Body of pancreas (tissue), 4 donors: ENCODE data around the gene CCSER1.

Source experiments
- POLR2A ChIP-seq, 3 donors: fragments of 450-650 bp; IDR thresholded peaks; one replicate each; pipeline ENCODE4 v1.6.1; 2016; ENCODE audit warnings: antibody characterized with exemption in 3 of 3, mild to moderate bottlenecking in 2 of 3
- TF ChIP-seq, protein P1 (sequence below), 7 experiments: fragments of 450-650 bp in 4 of 7; fragments of 200-600 bp in 3 of 7; sonication (generic) in 3 of 7; IDR thresholded peaks; one replicate each; pipeline ENCODE4 v1.5.1; 2016 to 2019; ENCODE audit warnings: antibody characterized with exemption in 7 of 7

- TF ChIP-seq, protein P1, sequence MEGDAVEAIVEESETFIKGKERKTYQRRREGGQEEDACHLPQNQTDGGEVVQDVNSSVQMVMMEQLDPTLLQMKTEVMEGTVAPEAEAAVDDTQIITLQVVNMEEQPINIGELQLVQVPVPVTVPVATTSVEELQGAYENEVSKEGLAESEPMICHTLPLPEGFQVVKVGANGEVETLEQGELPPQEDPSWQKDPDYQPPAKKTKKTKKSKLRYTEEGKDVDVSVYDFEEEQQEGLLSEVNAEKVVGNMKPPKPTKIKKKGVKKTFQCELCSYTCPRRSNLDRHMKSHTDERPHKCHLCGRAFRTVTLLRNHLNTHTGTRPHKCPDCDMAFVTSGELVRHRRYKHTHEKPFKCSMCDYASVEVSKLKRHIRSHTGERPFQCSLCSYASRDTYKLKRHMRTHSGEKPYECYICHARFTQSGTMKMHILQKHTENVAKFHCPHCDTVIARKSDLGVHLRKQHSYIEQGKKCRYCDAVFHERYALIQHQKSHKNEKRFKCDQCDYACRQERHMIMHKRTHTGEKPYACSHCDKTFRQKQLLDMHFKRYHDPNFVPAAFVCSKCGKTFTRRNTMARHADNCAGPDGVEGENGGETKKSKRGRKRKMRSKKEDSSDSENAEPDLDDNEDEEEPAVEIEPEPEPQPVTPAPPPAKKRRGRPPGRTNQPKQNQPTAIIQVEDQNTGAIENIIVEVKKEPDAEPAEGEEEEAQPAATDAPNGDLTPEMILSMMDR (IDR thresholded peaks at IDR 0.05) = no peak
- no peak for TF ChIP-seq POLR2A (IDR thresholded peaks at IDR 0.05)
Measured at GRCh38 chr4:91284480-91284879, 1157.3 kb downstream of the CCSER1 start.
